ENCODE measurements around the gene KCNQ5. TPM values are rescaled to one million over a fixed set of nuclear protein-coding genes. Genes with fewer than 3 reads are reported as not detected.

The KCNQ5 gene
- total and polyA plus RNA-seq, 2 donors (not counting 1 experiment from before 2014, with no cell fraction given), result 0.74 to 4.6 TPM

DNA sequence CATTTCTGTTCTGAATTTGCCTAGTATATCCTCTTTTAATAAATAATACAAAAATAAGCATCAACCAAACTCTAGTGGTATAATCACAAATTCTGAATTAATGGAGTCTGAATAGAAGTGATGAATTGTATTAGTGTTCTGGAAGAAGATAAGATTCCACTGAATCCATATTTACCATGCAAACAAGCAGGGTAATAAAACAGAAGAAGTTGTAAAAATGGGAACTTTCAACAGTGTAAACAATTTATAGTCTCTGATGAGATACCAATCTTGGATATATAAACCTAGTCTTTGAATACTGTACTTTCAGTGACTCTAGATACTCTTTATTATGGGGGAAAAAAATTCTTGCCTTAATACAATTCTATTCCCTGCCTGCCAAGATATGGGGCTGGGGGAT is 405.8 kb downstream of the KCNQ5 start:
- no peak overlapping the region for H3K4me2 ChIP-seq (ENCODE audit: extremely low read depth, insufficient read depth, low read length)
- no peak overlapping the region for H3K9ac ChIP-seq (ENCODE audit: insufficient read depth, low read length)
- no peaks in the 10 kb centered on the region for H3K36me3 ChIP-seq (ENCODE audit: control insufficient read depth, insufficient read depth, low read length)
- no peak for DNase-seq (ENCODE audit: low read depth in 2 of 2)
- H3K79me2 ChIP-seq (ENCODE audit: control insufficient read depth, insufficient read depth, low read length), result no peaks in the 10 kb centered on the region
- no peaks in the 10 kb centered on the region for H3K9me3 ChIP-seq (ENCODE audit: control insufficient read depth, insufficient read depth, low read depth, low read length)
- no peak overlapping the region for H2AFZ ChIP-seq (ENCODE audit: low read length)
- no peak overlapping the region for H3K4me3 ChIP-seq (replicated peaks in 1 of 4; ENCODE audit: control extremely low read depth in 1 of 4, insufficient read depth in 1 of 4, low read depth in 3 of 4, low read length in 4 of 4)
- TF ChIP-seq, protein P1, sequence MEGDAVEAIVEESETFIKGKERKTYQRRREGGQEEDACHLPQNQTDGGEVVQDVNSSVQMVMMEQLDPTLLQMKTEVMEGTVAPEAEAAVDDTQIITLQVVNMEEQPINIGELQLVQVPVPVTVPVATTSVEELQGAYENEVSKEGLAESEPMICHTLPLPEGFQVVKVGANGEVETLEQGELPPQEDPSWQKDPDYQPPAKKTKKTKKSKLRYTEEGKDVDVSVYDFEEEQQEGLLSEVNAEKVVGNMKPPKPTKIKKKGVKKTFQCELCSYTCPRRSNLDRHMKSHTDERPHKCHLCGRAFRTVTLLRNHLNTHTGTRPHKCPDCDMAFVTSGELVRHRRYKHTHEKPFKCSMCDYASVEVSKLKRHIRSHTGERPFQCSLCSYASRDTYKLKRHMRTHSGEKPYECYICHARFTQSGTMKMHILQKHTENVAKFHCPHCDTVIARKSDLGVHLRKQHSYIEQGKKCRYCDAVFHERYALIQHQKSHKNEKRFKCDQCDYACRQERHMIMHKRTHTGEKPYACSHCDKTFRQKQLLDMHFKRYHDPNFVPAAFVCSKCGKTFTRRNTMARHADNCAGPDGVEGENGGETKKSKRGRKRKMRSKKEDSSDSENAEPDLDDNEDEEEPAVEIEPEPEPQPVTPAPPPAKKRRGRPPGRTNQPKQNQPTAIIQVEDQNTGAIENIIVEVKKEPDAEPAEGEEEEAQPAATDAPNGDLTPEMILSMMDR (conservative IDR thresholded peaks at IDR 0.05 in 1 of 2, IDR thresholded peaks at IDR 0.05 in 1 of 2; ENCODE audit: low read depth in 1 of 2, low read length in 2 of 2), result no peak
- no peak for TF ChIP-seq EZH2 (IDR thresholded peaks at IDR 0.05; ENCODE audit: low read length, missing control alignments)
- H3K4me1 ChIP-seq (ENCODE audit: control insufficient read depth, extremely low read depth, insufficient read depth, low read length), result peaks cover under 1% of the 10 kb centered on the region
- H4K20me1 ChIP-seq (ENCODE audit: control insufficient read depth, extremely low read depth, insufficient read depth, low read length), result no peaks in the 10 kb centered on the region
- no peaks in the 10 kb centered on the region for H3K27me3 ChIP-seq (ENCODE audit: control insufficient read depth, insufficient read depth, low read length)
- H3K27ac ChIP-seq (ENCODE audit: insufficient read depth, low read length), result no peak overlapping the region

DNA sequence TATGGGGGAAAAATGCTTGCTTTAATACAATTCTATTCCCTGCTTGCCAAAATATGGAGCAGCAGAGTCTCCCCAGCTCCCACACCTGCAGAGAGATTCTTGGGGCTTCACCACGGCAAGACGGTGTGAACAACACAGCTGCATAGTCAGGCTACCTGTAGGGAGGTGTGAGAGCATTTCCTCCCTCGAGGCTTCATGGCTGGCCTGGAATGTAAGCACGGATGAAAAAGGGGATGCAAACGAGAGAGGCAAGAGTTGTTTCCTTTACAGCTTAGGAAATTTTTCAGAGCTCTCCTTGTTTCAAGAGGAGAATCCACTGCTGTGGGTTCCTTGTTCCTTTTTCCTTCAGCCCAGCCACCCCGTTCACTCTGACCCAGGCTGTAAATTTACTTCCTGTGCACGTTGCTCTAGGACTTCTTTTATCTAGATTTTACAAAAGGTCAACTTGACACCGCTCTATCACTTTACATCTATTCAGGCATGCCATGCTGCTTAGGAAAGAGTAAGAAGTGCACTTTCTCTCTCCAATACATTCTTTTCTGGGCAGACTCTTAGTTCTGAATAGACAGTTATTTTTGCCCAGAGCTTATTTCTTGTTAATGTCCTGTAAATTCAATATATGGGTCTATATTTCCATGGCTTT is 406.4 kb downstream of the KCNQ5 start:
- no peaks in the 10 kb centered on the region for H4K20me1 ChIP-seq (ENCODE audit: control insufficient read depth, extremely low read depth, insufficient read depth, low read length)
- peaks cover 2% of the 10 kb centered on the region for H3K4me1 ChIP-seq (ENCODE audit: control insufficient read depth, extremely low read depth, insufficient read depth, low read length)
- H3K9me3 ChIP-seq (ENCODE audit: control insufficient read depth, insufficient read depth, low read depth, low read length), result no peaks in the 10 kb centered on the region
- TF ChIP-seq EZH2 (IDR thresholded peaks at IDR 0.05; ENCODE audit: low read length, missing control alignments), result no peak
- TF ChIP-seq, protein P1 (conservative IDR thresholded peaks at IDR 0.05 in 1 of 2, IDR thresholded peaks at IDR 0.05 in 1 of 2; ENCODE audit: low read depth in 1 of 2, low read length in 2 of 2), result no peak
- no peak overlapping the region for H3K9ac ChIP-seq (ENCODE audit: insufficient read depth, low read length)
- H3K4me2 ChIP-seq (ENCODE audit: extremely low read depth, insufficient read depth, low read length), result no peak overlapping the region
- no peak overlapping the region for H3K4me3 ChIP-seq (replicated peaks in 1 of 4; ENCODE audit: control extremely low read depth in 1 of 4, insufficient read depth in 1 of 4, low read depth in 3 of 4, low read length in 4 of 4)
- no peak for DNase-seq (ENCODE audit: low read depth in 2 of 2)
- H3K36me3 ChIP-seq (ENCODE audit: control insufficient read depth, insufficient read depth, low read length), result no peaks in the 10 kb centered on the region
- H3K27me3 ChIP-seq (ENCODE audit: control insufficient read depth, insufficient read depth, low read length), result no peaks in the 10 kb centered on the region
- H3K79me2 ChIP-seq (ENCODE audit: control insufficient read depth, insufficient read depth, low read length), result no peaks in the 10 kb centered on the region
- no peak overlapping the region for H3K27ac ChIP-seq (ENCODE audit: insufficient read depth, low read length)
- H2AFZ ChIP-seq (ENCODE audit: low read length), result no peak overlapping the region

DNA sequence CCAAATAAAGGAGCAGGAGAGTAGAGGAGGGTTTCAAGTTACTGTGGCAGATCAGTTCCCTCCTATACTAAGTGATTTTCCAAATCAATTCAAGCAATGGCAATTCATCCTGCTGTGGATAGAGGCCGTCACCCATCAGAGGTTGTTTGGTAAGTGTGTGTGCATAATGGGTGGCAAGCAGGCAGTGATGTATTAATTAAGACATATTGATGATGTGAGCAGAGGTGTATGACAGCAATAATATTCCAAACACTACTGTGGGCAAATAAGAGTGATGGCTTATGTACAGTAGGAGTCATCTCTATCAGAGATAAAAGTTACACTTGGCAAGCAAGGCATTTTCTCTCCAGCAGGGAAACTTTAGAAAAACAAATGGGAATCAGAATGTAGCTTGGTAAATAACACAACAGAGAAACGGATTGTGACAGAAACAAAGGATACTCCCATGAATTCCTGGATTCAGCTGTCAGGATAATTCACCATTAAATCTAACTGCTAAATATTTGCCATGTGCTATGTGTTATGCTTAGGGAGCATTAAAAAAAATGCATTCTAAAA is 407.1 kb downstream of the KCNQ5 start:
- H3K9me3 ChIP-seq (ENCODE audit: control insufficient read depth, insufficient read depth, low read depth, low read length), result no peaks in the 10 kb centered on the region
- no peak overlapping the region for H3K9ac ChIP-seq (ENCODE audit: insufficient read depth, low read length)
- no peaks in the 10 kb centered on the region for H3K27me3 ChIP-seq (ENCODE audit: control insufficient read depth, insufficient read depth, low read length)
- H3K27ac ChIP-seq (ENCODE audit: insufficient read depth, low read length), result no peak overlapping the region
- peaks cover 2% of the 10 kb centered on the region for H3K4me1 ChIP-seq (ENCODE audit: control insufficient read depth, extremely low read depth, insufficient read depth, low read length)
- no peak for DNase-seq (ENCODE audit: low read depth in 2 of 2)
- no peak overlapping the region for H2AFZ ChIP-seq (ENCODE audit: low read length)
- TF ChIP-seq EZH2 (IDR thresholded peaks at IDR 0.05; ENCODE audit: low read length, missing control alignments), result no peak
- TF ChIP-seq, protein P1 (conservative IDR thresholded peaks at IDR 0.05 in 1 of 2, IDR thresholded peaks at IDR 0.05 in 1 of 2; ENCODE audit: low read depth in 1 of 2, low read length in 2 of 2), result no peak
- H3K79me2 ChIP-seq (ENCODE audit: control insufficient read depth, insufficient read depth, low read length), result no peaks in the 10 kb centered on the region
- H3K4me3 ChIP-seq (replicated peaks in 1 of 4; ENCODE audit: control extremely low read depth in 1 of 4, insufficient read depth in 1 of 4, low read depth in 3 of 4, low read length in 4 of 4), result no peak overlapping the region
- H3K36me3 ChIP-seq (ENCODE audit: control insufficient read depth, insufficient read depth, low read length), result no peaks in the 10 kb centered on the region
- H4K20me1 ChIP-seq (ENCODE audit: control insufficient read depth, extremely low read depth, insufficient read depth, low read length), result no peaks in the 10 kb centered on the region
- H3K4me2 ChIP-seq (ENCODE audit: extremely low read depth, insufficient read depth, low read length), result no peak overlapping the region
